GM19467 (cell line): ENCODE data around the gene TOM1.
A peak's percentile ranks its signal among the peaks of the same experiment; 100 is the strongest.

Experiments used
- ATAC-seq: cut with Tn5 transposase; IDR thresholded peaks from one replicate; pipeline ENCODE4 v1.9.1; 2021; ENCODE audit warnings: mild to moderate bottlenecking, moderate library complexity; ENCODE audit not compliant: unreplicated experiment

Gene TOM1

GRCh38 chr22:35367331-35367886, 67.7 kb downstream of the TOM1 start:
- ATAC-seq: no peak

DNA sequence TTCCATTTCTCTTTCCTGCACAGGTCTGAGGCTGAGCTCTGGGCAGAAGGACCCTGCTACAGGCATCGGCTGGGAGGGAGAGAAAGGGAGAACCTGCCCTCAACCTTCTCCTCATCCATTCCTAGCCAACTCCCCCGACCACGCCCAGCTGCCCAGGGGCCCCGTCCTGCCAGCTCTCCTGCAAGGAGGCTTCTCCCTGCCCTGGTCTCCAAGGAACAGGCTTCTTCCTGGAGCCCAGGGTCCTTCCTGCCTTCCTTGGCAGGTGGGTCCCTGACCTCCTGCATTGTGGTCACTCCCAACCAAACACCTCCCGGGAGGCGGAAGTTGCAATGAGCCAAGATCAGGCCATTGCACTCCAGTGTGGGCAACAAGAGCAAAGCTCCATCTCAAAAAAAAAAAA, 68.7 kb downstream of the TOM1 start:
- no peak for ATAC-seq

DNA sequence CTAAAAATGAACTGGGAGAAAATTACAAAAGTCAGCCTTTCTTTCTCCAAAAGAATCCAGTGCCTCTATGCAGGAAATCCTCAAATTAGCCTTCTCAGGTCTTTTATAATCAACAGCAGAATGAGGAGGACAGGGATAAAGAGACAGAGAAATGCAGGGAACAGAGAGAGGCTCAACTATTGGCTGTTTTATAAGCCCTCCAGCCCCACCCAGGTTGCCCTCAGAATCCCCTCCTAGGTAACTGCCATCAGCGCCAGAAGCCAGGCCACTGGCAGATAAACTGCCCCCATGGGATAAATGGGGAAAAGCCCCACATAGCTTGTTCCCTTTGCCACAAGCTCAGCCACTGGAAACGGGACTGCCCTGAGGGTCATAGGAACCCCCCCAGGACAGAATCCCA, 70.3 kb downstream of the TOM1 start:
- no peak for ATAC-seq

- no peak for ATAC-seq
These were observed 74.1 kb downstream of the TOM1 start for GRCh38 chr22:35373781-35374180.

DNA sequence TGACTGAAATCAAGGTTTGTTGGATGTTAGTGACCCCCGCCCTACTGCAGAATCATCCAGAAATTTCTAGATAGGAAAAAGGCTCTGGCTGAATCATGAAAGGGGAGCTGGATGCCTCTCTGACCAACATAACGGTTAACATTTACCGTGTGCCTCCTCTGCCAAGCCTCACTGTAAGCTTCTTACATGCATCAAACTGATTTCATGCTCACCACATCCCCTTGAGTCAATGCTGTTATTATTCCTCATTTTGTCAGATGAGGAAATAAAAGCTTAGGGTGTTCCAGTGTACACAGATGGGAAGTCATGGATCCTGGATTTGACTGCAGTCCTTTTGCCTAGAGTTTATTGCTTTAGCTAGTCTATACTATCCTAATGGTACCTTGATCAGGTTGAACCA, 75.3 kb downstream of the TOM1 start:
- ATAC-seq: no peak

DNA sequence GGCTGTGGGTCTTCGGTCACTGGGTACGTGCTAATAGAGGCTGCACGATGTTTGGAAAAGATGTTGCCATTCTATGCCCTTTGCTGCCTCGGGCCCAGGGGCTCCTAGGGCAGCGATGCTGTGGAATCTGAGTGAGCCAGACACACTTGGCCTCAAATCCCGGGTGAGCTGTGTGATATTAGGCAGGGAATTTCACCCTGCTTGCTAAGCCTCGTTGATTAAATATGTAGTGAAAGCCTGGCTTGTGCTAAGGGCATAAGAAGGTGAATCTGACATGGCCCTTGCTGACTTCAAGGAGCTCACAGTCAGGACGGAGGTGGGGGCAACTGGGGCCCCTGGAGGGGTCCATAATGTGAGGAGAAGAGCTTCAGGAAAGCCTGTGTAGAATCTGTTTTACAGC, 75.8 kb downstream of the TOM1 start:
- ATAC-seq: no peak

DNA sequence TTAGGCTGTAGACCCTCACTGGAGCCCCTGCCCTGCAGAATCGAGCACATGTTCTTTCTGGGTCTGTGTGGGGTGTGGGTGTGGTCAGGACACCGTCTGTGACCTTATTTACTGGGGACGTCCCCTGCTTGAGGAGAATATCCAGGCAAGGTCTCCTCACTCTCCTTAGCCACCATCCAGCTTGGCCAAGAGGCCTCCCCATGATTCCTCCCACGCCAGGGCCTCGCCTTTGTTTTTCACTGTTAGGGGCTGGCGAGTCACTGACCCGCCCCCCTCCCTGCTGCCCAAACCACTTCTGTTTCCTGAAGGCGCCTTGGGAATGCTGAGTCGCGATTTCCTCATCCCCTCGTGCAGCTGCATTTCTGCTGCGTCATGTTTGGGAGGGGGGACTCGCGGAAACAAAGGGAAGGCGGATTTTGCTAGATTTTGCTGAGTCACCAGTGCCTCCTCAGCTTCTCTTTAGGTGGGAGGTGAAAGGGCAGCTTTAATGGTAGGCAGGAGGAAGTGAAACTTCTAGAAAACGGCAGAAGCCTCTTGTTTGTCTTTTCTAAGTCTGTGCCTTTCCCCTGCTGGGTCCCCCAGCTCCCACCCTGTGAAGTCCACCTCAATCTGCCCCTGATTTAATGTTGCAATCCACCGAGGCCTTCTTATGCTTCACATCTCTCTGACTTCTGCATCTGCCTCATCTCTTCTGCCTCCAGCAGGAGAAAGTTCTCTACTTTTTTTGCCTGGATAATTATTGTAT, 77.2 kb downstream of the TOM1 start:
- ATAC-seq: peak; percentile 51

DNA sequence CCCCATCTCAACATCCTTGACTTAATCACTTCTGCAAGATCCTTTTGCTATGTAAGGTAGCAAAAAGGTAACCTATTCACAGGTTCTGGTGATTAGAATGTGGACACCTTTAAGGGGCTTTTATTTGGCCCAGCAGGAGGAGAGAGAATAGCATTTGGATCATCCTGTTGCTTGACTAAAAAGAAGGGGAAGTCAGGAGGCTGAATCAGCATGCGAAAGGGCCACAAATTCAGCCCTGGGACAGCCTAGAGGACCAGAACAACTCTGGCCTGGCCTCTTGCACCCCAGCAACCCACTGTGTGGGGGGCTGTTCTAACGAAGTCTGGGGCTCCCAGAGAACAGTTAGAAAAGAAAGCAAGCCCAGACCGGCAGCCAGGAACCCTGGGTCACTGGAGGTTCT, 78.0 kb downstream of the TOM1 start:
- no peak for ATAC-seq

GRCh38 chr22:35378621-35379020, 78.9 kb downstream of the TOM1 start:
- ATAC-seq: no peak

GRCh38 chr22:35379146-35379993, 79.7 kb downstream of the TOM1 start:
- no peak for ATAC-seq

DNA sequence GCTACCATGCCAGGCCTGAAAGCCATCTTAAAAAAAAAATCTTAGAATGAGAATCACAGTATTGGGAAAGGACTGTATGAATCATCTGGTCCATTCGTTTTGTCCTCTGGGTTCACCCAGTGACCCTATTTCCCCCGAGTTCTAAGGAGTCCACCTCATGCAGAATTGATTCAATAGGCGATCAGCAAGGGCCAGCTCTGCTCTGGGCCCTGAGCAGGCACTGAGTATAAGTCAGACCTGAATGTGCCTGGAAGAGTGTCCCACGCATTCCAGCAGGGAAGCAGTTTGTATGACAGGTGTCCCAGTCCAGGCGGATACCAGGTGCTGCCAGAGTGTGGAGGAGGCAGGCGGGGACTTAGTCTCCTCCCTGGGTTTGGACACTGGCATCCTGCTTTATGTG, 80.3 kb downstream of the TOM1 start:
- no peak for ATAC-seq

DNA sequence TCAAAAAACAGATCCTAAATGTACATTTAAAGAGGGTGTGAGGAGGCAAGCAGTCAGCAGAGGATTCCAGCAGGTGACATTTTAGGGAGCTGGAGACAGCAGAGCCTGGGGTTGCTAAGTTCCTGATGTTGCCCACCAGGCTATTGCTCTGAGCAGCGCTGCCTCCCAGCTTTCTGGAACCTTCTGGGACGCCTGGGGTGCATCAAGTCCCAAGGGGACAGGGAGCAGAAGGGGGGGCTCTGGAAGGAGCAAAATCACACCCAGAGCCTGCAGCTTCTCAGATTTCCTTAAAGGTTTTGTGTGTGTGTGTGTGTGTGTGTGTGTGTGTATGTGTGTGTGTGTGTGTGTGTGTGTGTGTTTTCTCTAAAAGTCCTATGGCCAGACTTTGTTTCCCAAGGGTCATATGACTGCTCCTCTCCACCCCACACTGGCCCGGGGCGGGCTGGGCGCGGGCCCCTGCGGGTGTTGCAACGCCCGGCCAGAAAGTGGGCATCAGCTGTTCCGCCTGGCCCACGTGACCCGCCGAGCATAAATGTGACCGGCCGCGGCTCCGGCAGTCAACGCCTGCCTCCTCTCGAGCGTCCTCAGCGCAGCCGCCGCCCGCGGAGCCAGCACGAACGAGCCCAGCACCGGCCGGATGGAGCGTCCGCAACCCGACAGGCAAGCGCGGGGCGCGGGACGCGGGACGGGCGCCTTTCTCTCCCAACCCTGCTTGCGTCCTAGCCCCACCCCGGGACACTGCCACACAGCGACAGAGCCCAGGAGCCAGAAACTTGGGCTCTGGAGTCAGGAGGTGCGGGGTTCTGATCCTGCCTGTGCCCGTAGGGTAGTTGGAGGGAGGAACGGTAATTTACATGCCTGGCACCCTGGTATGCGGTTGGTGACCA, 81.1 kb downstream of the TOM1 start, which contains the start of gene HMOX1:
HMOX1 (plus strand) TSS at position 560 of the 887 bp plus-strand sequence; CDS start at position 638, 78 bp downstream.
- ATAC-seq: no peak

DNA sequence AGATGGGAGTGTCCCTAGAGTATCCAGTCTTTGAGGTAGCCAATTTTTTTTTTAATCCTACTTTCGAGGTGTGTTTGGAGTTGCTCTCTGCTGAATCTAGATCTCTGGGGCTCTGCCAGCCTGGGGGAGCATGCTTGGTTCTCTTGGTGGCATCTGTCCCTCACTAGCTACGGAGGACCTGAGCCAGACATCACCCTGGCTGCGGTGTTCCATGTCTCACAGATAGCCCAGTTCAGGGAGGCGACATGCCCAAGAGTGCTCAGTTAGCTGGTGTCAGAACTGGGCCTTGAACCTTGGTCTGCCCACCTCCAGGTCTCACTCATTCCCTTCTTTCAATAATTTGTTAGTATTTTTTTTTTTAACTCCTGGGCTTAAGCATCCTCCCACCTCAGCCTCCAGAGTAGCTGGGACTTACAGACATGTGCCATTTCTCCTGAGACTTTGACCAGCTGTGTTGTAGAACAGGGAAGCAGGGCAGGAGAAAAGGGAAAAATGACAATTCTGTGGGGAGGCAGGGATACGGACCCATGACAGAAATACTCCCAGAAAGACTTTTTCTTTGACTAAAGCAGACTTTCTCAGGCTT, 81.8 kb downstream of the TOM1 start:
- ATAC-seq: no peak

DNA sequence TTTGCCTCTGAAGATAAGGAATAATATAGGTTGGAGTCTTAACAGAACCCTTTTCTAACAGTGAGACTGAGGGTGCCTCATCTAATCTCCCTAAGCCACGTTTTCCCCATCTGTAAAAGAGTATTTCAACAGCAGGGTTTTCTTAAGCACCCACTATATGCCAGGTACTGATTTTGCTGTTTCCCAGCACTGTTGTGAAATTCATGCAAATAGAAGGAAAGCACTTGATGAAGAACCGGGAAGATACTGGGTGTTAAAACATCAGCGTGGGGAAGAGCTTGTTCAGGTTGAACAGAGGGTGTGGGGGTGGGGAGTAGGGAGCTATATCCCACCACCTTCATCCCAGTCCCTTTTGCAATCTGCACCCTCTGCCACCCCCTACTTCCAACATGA, 84.0 kb downstream of the TOM1 start:
- ATAC-seq: no peak

DNA sequence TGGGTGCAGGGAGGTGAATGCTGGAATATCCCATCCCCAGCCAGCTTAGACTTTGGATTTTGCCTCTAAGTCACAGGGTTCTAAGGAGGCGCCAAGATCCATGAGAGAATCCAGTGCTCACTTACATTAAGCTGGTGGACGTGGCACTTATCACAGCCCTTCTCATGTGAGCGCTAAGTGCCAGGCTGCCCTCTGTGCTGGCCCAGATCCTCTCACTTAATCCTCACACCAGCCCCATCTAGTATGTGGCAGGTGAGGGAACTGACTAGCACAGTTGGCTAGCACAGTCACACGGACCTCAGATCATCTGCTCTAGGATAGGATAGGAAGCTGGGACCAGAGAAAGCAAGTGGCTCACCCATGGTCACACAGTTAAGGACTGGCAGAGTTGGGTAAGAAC, 84.8 kb downstream of the TOM1 start:
- no peak for ATAC-seq

- no peak for ATAC-seq
These were observed 85.4 kb downstream of the TOM1 start for GRCh38 chr22:35384975-35385588.

DNA sequence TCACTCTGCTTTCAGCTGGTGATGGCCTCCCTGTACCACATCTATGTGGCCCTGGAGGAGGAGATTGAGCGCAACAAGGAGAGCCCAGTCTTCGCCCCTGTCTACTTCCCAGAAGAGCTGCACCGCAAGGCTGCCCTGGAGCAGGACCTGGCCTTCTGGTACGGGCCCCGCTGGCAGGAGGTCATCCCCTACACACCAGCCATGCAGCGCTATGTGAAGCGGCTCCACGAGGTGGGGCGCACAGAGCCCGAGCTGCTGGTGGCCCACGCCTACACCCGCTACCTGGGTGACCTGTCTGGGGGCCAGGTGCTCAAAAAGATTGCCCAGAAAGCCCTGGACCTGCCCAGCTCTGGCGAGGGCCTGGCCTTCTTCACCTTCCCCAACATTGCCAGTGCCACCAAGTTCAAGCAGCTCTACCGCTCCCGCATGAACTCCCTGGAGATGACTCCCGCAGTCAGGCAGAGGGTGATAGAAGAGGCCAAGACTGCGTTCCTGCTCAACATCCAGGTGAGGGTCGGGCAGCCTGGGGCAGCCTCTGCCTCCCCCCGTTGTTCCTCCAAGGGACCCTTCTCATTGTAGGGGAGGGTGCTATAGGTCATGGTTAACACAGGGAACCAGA, 87.1 kb downstream of the TOM1 start:
- ATAC-seq: no peak

DNA sequence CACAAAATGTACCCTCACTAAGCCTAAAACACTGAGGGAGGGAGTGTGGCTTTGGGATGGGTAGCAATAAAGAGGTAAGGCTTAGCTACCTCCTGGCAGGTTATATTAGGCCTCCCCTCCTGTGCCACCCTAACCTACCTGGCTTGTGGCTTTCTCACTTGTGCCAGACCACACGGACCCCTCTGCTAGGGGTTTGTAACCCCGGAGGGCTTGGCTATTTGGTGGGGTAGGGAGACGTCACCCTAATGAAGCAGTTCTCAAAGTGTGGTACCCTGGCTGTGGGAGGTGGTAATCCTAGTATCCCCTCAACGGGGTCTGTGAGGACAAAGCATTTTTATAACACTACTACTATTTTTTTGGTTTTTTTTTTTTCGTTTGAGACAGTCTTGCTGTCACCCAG, 91.2 kb downstream of the TOM1 start:
- no peak for ATAC-seq

- no peak for ATAC-seq
These were observed 92.7 kb downstream of the TOM1 start for GRCh38 chr22:35392357-35392756.
